Stimulated activated CD8-positive, alpha-beta memory T cell treated with anti-CD3 and anti-CD28 coated beads, Interleukin-12 subunit alpha, Interleukin-12 subunit beta, amount 100 ng/mL, for 24 hours (primary cell): ENCODE measurements around the gene GALNT18.

Experiments used
- DNase-seq: peaks from one replicate; pipeline ENCODE4 v3.0.0-alpha.2; 2020; ENCODE audit errors: extremely low read depth

GALNT18 gene

DNA sequence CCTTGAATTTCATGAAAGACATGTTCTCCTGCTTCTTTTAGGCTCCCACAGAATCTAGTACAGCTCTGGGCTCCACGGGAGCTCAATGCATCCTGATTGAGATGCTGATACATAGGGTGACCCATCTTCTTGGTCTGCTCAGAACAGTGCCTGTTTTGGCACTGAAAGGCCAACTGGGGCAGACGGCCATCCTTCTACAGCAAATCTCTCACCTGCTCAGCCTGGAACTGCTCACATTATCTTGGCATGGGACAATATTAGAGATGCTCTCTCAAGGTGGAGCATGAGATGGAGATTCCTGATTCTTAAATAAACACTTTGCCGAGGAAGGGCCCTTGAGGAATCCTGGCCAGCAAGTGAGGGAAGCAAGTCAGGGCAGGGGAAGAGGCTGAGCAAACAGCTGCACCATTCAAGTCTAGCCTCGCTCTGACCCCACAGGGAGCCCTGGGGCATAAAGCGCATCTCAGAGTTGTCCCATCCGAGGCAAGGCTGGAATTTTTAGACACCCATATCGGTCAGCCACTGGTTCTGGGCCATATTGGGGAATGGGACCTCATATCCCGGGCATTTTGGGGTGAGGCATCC is 210.3 kb downstream of the GALNT18 start:
- no peak for DNase-seq

DNA sequence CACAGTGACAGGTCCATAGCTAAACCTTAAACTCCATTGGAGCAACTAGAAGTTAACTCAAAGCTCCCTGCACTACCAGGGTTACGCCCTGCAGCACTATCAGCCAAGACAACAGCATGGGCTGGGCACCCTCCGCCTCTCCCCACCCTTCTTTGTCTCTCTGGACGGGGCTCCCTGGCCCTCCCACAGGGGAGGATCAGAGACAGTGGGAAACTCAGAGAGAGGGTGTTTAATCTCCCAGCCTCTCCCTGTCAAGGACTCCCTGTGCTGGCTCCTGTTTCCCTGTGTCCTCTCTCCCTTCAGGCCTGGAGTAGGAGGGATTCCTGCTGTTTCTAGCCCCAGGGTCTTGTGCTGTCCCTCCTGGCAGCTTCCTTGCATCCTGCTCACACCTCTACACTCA is 211.9 kb downstream of the GALNT18 start:
- no peak for DNase-seq

DNA sequence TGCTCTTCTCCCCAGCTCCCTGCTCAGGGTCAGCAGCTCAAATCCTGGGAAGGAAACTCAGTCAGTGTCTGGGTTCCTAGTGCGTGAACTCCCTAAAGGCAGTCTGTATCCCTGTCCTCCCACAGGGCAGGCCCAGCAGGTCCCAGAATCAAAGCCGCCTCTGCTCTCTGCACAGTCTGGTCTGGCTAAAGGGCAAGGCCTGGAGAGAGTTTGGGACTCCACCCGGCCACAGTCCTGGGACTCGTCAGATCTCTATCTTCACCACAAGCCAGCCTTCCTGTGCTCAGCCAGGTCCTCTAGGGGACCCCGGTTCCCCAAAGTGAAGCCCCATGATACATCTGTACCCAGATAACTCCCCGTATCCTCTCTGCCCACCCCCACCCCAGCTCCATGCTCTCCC is 212.6 kb downstream of the GALNT18 start:
- DNase-seq: no peak

DNA sequence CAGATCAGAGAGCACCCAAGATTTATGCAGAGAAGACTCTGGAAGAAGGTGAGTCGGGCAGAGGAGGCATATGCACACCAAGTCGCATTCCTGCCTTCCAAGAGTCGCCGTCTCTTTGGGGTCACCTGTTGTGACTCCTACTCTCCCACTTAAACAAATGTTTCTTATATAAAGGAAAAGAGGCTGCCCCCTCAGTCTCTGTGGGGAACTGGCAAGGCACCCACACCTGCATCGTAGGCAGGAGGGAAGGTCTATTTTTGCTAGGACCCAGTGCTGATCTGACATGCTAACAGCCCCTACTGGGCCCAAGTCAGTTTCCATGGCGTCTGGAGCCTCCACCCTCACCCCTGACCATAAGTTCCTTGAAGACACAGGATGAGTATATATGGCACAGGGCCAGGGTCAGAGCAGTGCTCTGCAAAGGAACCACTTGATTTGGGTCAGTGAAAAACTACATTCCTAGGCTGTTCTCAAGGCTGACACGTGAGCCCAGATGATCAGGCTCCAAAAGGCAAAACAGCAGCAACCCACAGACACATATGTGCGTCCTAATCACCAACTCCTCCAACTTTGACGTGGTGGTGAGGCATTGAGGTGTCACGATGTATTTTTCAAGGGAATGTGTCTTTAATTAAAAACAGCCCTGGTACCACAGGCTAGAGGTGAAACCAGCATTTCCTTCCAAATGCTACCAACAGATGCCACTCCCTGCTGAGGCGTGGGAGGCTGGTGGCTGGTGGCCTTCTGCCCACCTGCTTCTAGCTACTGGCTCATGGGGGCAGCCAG is 213.2 kb downstream of the GALNT18 start:
- DNase-seq: no peak

DNA sequence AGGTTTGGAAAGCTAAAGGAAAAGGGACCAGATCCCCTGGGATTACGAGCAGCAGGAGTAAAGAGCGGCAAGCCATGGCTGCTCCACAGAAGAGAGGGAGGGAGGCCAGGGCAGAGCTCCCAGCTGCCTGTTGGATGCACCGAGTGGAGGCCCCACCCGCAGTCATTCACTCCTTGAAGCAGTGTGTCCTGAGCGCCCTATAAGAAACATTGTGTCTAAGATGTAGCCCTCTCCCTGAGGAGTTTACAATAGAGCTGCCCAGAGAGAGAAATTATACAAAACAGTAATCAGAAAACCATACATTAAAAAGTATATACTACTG is 214.1 kb downstream of the GALNT18 start:
- no peak for DNase-seq

DNA sequence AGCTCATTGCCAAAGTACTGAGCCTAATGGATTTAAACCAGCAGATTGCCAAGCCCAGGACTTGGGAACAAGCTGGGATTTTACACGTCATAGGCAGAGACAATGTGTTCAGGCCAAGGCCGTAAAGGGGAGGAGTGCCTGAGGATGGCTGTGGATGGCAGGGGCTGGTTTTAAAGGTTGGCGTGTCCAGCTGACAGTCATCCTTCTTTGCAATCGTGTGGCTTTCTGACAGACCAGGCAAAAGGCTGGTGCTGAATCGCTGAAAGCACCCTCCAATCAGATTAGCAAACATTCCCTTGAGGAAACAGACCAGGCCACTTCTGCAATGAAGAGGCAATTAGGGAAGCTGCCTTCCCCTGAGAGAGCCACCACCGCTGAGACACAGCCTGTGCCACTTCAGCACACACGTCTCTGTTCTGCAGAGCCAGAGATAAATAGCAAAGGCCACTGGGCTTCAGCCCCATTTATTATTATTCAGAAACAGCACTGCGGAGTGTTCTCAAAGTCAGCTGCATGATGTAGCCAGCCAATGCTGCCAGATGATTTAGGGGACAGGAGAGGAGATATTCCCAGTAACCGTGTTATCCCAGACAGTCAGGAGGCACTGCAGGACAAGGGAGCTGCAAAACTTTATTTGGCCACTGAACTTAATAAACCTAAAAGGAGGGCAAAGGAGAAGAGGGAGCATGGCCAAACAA is 214.6 kb downstream of the GALNT18 start:
- no peak for DNase-seq

DNA sequence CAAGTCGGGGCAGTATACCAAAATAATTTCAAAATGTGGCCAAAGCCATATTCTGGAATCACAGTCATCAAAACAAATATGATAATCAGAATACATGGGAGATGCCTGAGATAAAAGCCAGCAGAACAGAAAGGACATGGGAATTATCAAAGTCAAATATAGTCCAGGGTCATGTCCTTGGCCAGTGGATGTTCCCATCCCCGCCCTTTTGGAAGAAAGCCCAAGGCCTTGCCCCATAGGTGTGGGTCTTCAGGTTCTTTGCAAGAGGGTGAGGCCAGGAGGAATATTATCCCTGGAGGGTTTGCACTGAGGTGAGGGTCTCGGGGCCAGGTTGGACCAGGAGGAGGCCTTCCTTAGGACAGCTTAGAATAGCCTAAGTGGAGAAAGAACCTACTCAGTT is 215.2 kb downstream of the GALNT18 start:
- DNase-seq: no peak

DNA sequence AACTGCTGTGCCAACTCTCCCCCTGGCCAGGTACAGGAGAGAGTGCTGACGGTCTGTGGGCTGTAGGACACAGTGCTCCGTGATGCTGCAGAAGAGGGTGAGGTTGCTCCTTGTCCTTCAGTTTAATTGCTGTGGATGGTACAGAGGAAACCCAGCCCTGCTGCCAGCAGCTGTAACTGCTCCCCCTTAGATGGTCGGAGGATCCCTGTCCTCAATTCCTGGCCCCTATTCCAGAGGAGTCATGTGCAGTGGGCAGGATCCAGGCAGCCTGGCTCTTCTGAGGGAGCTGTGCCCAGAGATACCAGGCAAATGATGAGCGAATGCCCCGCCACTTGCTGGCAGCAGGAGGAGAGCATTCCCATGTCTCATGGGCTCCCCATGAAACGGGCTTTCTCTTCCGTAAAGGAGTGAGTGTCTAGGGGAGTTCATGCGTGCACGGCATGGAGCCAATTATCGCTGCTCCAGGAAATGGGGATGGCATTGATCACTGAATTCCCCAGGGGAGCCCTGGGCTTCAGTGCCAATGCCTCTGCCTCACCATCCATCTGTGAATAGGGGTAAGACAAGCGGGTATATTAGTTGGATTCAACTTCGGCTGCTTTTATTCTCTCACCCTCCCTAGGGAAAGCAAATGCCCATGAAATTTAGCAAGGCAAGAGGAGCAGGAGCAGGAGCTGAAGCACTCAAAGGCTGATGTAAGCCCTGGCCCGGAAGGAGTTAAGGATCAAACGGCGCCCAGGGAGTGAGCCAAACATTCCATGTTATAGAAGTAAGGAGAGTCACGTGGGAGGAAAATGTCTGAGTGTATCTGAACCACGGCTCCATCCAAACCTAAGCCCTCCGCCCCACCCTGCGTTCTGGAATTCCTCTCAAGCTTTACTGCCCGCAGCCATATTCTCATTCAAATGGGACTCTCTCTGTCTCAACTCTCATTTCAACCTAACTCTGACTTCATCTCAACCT is 217.8 kb downstream of the GALNT18 start:
- no peak for DNase-seq

DNA sequence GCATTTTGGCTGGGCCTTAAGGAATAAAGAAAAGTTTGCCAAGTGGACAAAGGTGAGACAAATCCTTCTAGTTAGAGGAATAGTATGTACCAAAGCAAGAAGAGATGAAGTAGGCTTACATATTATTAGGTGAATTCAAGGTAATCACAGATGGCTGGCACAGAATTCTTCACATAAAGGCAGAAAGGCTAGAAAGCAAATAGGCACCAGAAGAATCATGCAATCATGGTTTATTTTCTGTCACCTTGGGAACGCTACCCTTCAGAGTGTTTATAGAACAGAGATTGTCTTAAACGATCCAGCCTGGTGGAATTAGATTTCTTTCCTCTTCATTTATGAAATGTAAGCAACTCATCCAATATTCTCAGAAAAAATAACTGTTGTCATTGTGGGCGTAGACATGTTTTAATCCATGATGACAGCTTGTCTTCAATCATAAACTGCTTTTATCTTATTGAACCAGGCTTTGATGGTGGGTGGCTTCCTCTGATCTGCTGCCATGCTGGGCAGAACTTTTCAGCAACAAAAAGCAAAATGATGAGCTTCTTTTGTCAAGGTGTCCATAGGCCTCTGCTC is 219.8 kb downstream of the GALNT18 start:
- no peak for DNase-seq

DNA sequence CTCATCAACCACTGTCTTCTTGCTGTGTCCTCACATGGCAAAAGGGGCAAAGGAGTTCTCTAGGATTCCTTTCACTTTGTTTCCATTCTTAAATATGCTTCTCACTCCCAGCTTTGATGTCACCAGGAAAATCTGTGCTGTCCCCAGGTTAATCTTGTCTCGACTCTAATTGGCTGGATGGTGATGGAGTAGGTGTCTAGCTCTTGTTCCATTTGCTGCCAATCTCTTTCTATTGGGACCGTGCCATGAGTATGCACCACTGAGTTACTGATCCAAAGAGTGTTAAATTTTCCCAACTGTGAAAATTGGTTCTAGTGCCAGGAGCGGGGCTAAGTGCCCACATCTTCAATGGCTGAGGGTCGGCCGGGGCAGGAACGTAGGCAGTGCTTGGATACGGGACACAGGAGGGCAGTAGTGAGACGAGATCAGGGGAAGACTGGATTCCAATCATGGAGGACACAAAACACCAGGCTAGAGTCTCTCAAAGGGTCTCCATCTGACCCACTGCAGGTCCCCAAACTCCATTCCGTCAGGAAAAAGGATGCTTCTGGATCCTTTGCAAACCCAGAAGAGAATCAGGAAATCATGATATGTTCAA is 221.1 kb downstream of the GALNT18 start:
- DNase-seq: no peak

DNA sequence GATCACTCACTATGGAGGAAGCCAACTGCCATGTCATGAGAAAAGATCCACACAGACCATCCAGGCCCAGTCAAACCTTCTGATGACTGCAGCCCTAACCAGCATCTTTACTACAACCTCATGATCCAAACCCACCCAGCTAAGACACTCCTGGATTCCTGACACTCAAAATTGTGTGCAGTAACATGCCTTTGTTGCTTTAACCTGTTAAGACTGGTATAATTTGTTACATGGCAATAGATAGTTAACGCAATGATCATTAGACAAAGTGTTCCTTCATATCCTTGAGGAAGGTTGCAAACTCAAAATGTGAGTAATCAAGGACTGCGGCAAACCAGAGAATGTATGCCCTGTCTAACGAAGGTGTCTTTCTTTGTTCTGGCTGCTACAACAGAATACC is 221.7 kb downstream of the GALNT18 start:
- no peak for DNase-seq

DNA sequence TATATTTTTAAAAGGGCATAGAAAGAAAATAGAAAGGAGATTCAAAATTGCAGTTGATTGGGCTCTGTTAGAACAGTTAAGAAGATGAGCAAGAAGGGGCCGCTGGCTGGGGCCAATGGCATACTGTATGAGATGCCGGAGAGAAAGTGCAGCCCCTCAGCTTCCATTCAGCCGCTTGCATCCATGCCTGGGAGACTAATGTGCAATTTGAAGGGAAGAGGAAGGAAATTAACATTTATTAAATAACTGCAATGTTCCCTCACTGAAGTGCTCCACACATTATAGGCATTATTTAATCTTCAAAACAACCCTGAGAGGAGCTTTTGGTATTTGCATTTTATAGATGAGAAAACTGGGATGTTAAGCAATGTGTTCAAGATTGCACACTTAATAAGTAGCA is 224.0 kb downstream of the GALNT18 start:
- no peak for DNase-seq

DNA sequence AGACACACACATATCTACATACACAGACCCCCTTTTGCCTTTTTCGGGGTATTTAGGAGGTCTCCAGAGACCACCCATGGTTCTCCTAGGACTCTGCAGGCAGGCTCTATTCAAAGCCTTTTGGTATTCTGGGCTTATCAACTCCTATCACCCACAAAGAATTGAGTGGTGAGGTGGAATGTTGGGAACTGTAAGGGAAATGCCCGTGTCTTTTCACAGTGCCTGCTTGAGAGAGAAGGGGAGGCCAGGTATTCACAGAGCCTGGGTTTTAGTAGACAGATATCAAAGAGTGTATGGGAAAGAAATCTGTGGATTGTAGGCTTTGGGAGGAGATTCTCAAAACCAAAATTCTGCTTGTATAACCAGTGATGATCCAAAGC is 224.8 kb downstream of the GALNT18 start:
- DNase-seq: no peak

DNA sequence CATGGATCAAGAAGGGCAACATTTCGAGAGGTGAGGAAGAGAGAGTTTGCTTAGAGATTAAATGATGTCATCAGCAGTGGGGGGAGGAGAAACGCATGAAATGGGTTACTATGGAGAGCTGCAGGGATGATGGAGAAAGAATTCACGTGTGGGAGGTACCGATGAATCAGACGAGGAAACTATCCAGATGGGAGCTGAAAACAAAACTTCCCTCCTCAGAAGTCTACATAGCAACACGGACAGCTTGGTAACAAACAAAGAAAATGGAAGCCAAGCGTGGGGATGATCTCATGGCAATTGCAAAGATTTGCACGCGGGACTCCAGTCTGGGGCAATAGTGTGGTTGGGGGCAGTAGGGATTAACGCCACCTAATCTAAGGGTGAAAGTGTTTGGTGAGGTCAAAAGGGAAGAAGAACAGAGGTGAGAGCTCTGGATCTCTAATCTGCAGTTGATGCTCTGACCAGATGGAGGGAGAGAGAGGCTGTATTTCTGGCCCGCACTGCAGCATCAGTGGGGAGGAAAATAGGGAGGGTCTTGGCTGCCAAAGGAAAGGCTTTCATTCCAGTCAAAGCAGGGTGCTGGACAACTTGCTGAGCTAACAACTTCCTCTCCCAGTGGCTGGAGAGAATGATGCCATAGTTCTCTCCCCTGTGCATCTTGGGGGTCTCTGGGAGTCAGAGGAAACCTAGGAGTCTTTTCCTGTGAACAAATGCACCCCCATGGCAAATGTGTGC is 225.3 kb downstream of the GALNT18 start:
- DNase-seq: no peak

DNA sequence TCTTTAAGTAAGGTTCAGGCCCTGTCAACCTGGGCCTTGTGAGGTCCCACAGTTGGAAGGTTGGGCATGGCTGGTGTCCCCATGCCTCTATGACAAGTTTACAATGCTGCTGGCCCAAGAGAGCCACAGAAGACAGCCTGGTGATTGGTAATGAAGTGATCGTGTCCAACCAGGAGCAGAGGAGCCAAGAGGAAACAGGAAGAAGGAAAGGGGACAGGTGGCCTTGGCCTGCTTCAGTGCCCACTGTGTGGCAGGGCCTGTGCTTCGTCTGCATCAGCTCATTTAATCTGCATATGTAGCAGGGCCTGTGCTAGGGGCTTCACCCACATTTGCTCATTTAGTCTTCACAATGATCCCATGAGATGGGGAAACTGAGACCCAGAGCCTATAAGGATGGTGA is 226.7 kb downstream of the GALNT18 start:
- no peak for DNase-seq

DNA sequence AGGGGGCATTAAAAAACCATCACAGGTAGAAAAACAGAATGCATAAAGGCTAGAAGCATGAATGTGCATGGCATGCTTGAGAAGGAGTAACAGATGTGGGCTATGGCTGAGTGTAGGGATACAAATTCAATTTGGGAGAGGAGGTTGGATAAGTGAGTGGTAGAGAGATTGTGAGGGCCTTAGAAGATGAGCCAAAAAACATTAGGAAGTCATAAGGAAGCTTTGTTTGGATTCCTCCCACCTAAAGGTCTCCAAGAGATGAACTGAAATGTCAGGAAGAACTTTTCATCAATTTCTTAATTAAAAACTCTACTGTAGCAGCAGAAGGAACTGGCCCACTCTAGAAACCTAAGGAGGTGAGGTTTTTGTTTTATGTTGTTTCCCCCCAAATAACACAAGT is 227.6 kb downstream of the GALNT18 start:
- DNase-seq: no peak

DNA sequence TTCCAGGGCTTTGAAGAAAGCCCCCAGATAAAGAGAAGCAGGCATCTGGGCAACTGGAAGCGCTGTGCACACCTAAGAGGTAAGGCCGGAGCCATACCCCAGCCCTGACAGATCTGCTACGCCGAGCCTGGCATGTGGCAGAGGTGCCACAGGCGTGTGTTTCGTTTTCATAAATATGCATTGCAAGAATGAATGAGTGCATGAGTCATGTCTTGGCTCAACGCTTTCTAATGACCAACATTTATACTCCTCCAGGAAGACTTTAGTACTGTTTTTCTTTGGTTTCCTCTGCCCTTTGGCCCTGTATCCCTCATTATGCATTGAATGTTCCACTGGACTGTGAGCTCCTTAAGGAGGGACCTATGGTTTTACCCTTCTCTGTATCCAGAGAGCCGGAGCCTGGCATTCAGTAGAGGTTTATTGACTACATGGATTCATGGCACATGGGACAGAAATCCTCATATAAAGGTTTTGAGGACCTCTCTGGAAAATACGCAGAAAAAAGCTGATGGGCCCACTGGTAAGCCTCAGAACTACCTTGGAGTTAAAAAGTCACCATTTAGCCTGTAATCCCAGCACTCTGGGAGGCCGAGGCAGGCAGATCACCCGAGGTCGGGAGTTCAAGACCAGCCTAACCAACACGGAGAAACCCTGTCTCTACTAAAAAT is 229.9 kb downstream of the GALNT18 start:
- DNase-seq: no peak

DNA sequence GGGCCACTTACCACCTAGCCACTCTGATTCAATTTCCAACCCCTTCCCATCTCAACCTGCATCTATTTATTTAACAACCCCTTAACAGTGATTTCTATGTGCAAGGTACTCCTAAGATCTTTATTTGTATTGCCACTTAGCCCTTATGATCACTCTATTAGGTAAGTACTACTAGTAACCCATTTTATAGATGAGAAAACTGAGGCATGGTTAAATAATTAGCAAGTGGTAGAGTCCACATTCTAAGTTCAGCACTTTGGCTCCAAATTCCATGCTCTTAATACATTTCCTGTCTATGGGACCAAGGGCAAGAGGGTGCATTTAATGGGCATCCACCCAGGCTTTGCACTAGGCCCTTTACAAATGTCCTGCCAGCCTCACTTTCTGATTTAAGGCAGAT is 230.6 kb downstream of the GALNT18 start:
- DNase-seq: no peak

DNA sequence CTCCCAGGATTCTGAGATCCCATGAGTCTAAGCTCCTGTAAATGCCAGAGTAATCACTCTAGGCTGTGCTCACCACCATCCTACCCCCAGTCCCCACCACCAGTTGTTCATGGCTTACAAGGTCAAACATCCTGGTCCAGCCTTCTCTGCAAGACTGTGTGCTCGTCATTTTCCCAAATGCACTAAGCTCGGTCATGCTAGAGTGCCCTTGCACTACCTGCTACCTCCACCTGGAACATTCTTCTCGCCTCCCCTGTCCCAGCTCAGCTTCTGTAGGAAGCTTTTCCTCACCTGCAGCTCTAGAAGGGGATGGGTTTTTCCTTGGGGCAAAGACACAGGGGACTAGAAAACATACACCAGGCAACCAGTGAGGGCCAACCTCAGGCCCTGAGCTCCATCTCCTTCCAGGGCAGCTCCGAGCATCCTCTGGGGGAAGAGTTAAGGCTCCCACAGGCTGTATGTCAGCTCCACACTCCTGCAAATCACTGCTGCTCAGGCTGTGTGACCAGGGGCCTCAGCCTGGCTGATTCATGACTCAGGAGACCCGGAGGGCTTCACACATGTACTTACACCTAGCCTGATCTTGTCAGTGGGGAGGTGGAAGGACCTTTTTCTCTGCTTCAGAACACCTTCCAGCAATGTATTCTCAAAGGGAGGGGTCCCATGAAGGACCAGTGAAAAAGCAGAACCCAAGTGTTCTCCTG is 231.6 kb downstream of the GALNT18 start:
- DNase-seq: no peak

DNA sequence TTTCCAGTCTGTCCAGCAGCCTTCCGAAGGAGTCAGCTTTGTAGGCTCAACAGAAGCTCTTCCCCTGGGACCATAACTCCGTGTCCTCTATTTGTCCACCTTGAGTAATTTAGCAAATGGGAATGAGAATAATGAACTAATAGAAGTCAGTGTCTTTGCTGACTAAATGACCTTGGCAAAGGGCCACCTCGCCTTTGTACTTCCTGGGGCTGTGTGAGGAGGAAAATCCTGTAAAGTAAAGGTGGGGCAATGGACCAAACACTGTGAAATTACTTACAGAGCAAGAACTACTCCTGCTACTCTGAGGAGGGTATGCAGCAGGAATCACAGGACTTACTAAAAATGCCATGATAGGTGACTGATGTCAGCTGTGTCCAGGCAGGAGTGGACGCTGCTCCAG is 232.6 kb downstream of the GALNT18 start:
- DNase-seq: no peak
